ENCODE data around the gene APOLD1. TPM values are rescaled to one million over a fixed set of nuclear protein-coding genes. Genes with fewer than 3 reads are reported as not detected.

Gene APOLD1
- polyA plus RNA-seq, 1 donor (not counting 4 experiments of a cell fraction or from before 2014, with no cell fraction given) = 0.34 TPM

- peaks cover 11% of the 10 kb centered on the region for H3K4me1 ChIP-seq (ENCODE audit: control insufficient read depth, extremely low read depth, insufficient read depth, low read length)
- dilution Hi-C loops (cut with MboI; ENCODE audit: extremely low pct_ligation_motif_present, low sequenced_read_pairs) = no loop called here
Measured at GRCh38 chr12:12797794-12798152, 12.3 kb downstream of the APOLD1 start.

GRCh38 chr12:12798480-12798879 lies 13.0 kb downstream of the APOLD1 start:
- H3K79me2 ChIP-seq (ENCODE audit: control insufficient read depth, insufficient read depth, low read length) = no peaks in the 10 kb centered on the region
- no peaks in the 10 kb centered on the region for H3K9me1 ChIP-seq (ENCODE audit: control insufficient read depth, extremely low read depth, insufficient read depth, low read length)
- no peak for DNase-seq (ENCODE audit: low read depth, low spot score)
- no peak overlapping the region for H2AFZ ChIP-seq (ENCODE audit: control insufficient read depth, low read length)
- no peak for TF ChIP-seq EZH2 (IDR thresholded peaks at IDR 0.05; ENCODE audit: low read length)
- TF ChIP-seq CTCF (optimal IDR thresholded peaks at IDR 0.05 in 1 of 3, IDR thresholded peaks at IDR 0.05 in 1 of 3, conservative IDR thresholded peaks at IDR 0.05 in 1 of 3; ENCODE audit: extremely low read depth in 1 of 3, insufficient read depth in 2 of 3, low read length in 3 of 3) = no peak
- H3K27me3 ChIP-seq (ENCODE audit: control insufficient read depth, extremely low read depth, insufficient read depth, low read length) = no peaks in the 10 kb centered on the region
- no peak for FAIRE-seq
- H3K4me3 ChIP-seq (ENCODE audit: control insufficient read depth in 2 of 3, extremely low read depth in 1 of 3, insufficient read depth in 2 of 3, low read depth in 1 of 3, low read length in 3 of 3) = no peak overlapping the region
- no peaks in the 10 kb centered on the region for H3K36me3 ChIP-seq (ENCODE audit: control insufficient read depth in 2 of 2, extremely low read depth in 1 of 2, insufficient read depth in 2 of 2, low read length in 2 of 2)
- H3K4me1 ChIP-seq (ENCODE audit: control insufficient read depth, extremely low read depth, insufficient read depth, low read length) = peaks cover 16% of the 10 kb centered on the region
- no peaks in the 10 kb centered on the region for H4K20me1 ChIP-seq (ENCODE audit: control insufficient read depth, extremely low read depth, insufficient read depth, low read length)
- H3K4me2 ChIP-seq (ENCODE audit: control insufficient read depth, extremely low read depth, insufficient read depth, low read depth, low read length) = no peak overlapping the region
- dilution Hi-C loops (cut with MboI; ENCODE audit: extremely low pct_ligation_motif_present, low sequenced_read_pairs) = no loop called here
- no peak overlapping the region for H3K27ac ChIP-seq (ENCODE audit: control insufficient read depth, insufficient read depth, low read length)
- H3K9ac ChIP-seq (ENCODE audit: control insufficient read depth, extremely low read depth, insufficient read depth, low read length) = no peak overlapping the region
- H3K9me3 ChIP-seq (ENCODE audit: control insufficient read depth, low read depth, low read length) = no peaks in the 10 kb centered on the region

More at GRCh38 chr12:12797794-12798152, 12.3 kb downstream of the APOLD1 start:
- DNase-seq (ENCODE audit: low read depth, low spot score) (no peak), FAIRE-seq (no peak)
- Histone ChIP-seq H3K9ac (ENCODE audit: control insufficient read depth, extremely low read depth, insufficient read depth, low read length) (no peak overlapping the region), H3K9me1 (ENCODE audit: control insufficient read depth, extremely low read depth, insufficient read depth, low read length) (no peaks in the 10 kb centered on the region), H3K9me3 (ENCODE audit: control insufficient read depth, low read depth, low read length) (no peaks in the 10 kb centered on the region), H3K36me3 (ENCODE audit: control insufficient read depth in 2 of 2, extremely low read depth in 1 of 2, insufficient read depth in 2 of 2, low read length in 2 of 2) (no peaks in the 10 kb centered on the region), H2AFZ (ENCODE audit: control insufficient read depth, low read length) (no peak overlapping the region), H3K27ac (ENCODE audit: control insufficient read depth, insufficient read depth, low read length) (no peak overlapping the region), H4K20me1 (ENCODE audit: control insufficient read depth, extremely low read depth, insufficient read depth, low read length) (no peaks in the 10 kb centered on the region), H3K4me3 (ENCODE audit: control insufficient read depth in 2 of 3, extremely low read depth in 1 of 3, insufficient read depth in 2 of 3, low read depth in 1 of 3, low read length in 3 of 3) (no peak overlapping the region), H3K27me3 (ENCODE audit: control insufficient read depth, extremely low read depth, insufficient read depth, low read length) (no peaks in the 10 kb centered on the region), H3K79me2 (ENCODE audit: control insufficient read depth, insufficient read depth, low read length) (no peaks in the 10 kb centered on the region), H3K4me2 (ENCODE audit: control insufficient read depth, extremely low read depth, insufficient read depth, low read depth, low read length) (no peak overlapping the region)
- no peak for TF ChIP-seq CTCF (optimal IDR thresholded peaks at IDR 0.05 in 1 of 3, IDR thresholded peaks at IDR 0.05 in 1 of 3, conservative IDR thresholded peaks at IDR 0.05 in 1 of 3; ENCODE audit: extremely low read depth in 1 of 3, insufficient read depth in 2 of 3, low read length in 3 of 3)
- TF ChIP-seq EZH2 (IDR thresholded peaks at IDR 0.05; ENCODE audit: low read length) = no peak
